GM18505 (cell line): Measurements from ENCODE around the gene NEK11.

Source experiments
- ATAC-seq: cut with Tn5 transposase; IDR thresholded peaks from one replicate; pipeline ENCODE4 v1.9.1; 2021; ENCODE audit not compliant: unreplicated experiment
- POLR2A ChIP-seq: IDR thresholded peaks from 4 replicates; pipeline ENCODE4 v1.6.1; 2011; ENCODE audit warnings: borderline replicate concordance; ENCODE audit not compliant: insufficient read depth, insufficient read length; ENCODE audit errors: extremely low read depth

The NEK11 gene

DNA sequence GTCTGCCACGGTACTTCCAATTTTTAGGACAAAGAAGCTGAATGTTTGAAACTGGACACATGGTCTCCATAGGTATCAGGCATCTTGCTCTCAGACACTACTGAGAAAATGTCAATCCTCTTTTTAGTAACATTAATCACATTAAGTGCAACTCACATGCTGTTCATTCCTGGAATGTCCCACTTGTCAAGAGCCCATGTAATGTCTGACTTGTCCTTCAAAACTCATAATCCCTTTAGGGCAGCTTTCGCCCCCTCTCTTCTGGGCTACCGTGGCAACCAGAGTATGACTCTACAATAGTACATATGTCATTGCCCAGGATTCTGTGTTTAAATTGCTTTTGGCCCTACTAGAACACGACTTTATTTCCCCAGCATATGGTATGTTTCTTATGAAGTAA is 367.2 kb downstream of the NEK11 start:
- ATAC-seq: no peak
- no peak for TF ChIP-seq POLR2A

DNA sequence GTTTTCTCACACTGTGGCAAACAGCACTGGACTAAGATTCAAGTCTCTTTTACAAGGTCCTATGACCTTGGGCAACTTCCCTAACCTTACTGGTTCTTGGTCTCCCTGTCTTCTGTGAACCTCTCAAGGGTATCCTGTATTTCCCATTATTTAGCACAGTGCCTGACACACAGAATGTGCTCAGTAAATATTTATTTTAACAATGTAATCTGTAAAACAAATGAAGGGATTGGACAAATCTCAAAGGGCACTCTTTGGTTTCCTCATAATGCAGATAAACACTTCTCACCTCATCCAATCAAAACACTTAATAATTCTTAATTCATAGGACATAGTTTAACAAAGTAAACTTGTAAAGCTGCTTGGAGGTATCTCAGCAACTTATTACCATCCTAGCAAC is 367.7 kb downstream of the NEK11 start:
- no peak for ATAC-seq

DNA sequence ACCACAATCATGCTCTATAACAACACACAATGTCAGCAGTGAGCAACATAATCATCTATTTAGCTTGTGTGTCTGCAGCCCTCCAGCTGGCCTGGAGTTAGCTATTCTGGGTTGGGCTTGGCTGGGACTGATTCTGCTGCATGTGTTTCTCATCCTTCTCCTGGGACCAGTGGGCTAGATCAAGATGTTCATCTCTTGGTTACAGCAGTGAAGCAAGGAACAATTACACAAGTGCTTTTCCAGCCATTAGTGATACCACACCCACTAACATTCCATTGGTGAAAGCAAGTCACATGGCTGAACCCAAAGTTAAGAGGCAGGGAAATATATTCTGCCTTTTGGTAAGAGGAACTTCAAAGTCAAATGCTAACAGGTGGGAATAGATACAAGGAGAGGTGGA is 369.5 kb downstream of the NEK11 start:
- ATAC-seq: no peak
- TF ChIP-seq POLR2A: no peak

More for the DNA sequence above, 367.7 kb downstream of the NEK11 start:
- TF ChIP-seq POLR2A: no peak

DNA sequence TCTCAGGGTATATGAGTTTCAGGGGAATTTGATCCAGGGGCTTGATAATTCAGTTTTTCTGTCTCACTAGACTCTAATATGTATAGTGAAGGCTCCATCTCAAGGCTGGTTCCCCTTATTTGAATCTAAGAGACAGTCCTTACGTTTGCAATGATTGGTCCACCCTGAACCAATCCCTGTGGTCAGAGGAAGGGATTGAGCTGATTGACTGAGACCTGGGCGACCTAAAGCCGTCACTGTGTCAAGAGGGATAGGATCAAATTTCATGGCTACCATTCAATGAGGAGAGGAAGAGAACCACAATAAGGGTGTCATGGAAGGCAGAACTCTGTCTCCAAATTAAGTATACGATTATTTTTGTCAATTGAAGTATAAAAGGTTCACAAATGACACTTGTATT is 371.2 kb downstream of the NEK11 start:
- no peak for ATAC-seq
- TF ChIP-seq POLR2A: no peak
